IMR-90 (cell line): ENCODE measurements around the gene DCAF6. TPM values are rescaled to one million over a fixed set of nuclear protein-coding genes. Genes with fewer than 3 reads are reported as not detected.

Experiments
- ATAC-seq: fragments of 200-7000 bp; cut with Tn5 transposase; 2 replicates; pipeline ENCODE4 v1.9.1; 2020; ENCODE audit warnings: low read depth, mild to moderate bottlenecking, moderate library complexity
- BruUV-seq: library from RNA; stranded (reverse); fragments of 400-500 nt; replicated peaks from 2 replicates; lab custom pipeline; 2021; lab: Mats Ljungman, UMichigan
- CTCF ChIA-PET: fragments of 300-600 bp; formaldehyde crosslinking; extraction: SDS; loops from one replicate; lab custom pipeline; 2021; ENCODE audit warnings: antibody characterized with exemption; lab: Yijun Ruan, JAX
- POLR2A ChIA-PET: fragments of 300-600 bp; sonication (Branson Sonifier 250); formaldehyde crosslinking; loops from one replicate; lab custom pipeline; 2022; ENCODE audit warnings: antibody characterized with exemption; ENCODE audit not compliant: unreplicated experiment; lab: Charles Lee
- DNase-seq: peaks from one replicate; pipeline ENCODE4 v3.0.0; 2013
- H2AFZ ChIP-seq: replicated peaks from 2 replicates; pipeline ENCODE3; 2013; ENCODE audit warnings: low read length, mild to moderate bottlenecking; ENCODE audit not compliant: poor library complexity
- H2AK5ac ChIP-seq: 2 replicates; pipeline ENCODE4 v1.6.1; 2013; ENCODE audit warnings: low read depth, low read length, inconsistent platforms
- H2AK9ac ChIP-seq: replicated peaks from 2 replicates; pipeline ENCODE3; 2013; ENCODE audit warnings: mild to moderate bottlenecking, low read depth, low read length, moderate library complexity; ENCODE audit not compliant: poor library complexity
- H2BK120ac ChIP-seq: 2 replicates; pipeline ENCODE4 v1.6.1; 2013; ENCODE audit warnings: low read depth, low read length, inconsistent platforms
- H2BK15ac ChIP-seq: 3 replicates; pipeline ENCODE4 v1.6.1; 2013; ENCODE audit warnings: low read depth, low read length, inconsistent platforms
- H2BK20ac ChIP-seq: 2 replicates; pipeline ENCODE4 v1.6.1; 2013; ENCODE audit warnings: low read depth, mild to moderate bottlenecking, inconsistent platforms, low read length, moderate library complexity
- H2BK5ac ChIP-seq: 2 replicates; pipeline ENCODE4 v1.6.1; 2013; ENCODE audit warnings: mild to moderate bottlenecking, low read depth, low read length, inconsistent platforms; ENCODE audit not compliant: poor library complexity, severe bottlenecking
- H3K14ac ChIP-seq: replicated peaks from 2 replicates; pipeline ENCODE4 v1.6.1; 2013; ENCODE audit warnings: low read depth, low read length, inconsistent platforms
- H3K18ac ChIP-seq: 2 replicates; pipeline ENCODE4 v1.6.1; 2013; ENCODE audit warnings: low read depth, low read length, control low read depth
- H3K23ac ChIP-seq: 2 replicates; pipeline ENCODE4 v1.6.1; 2013; ENCODE audit warnings: low read depth, low read length, inconsistent platforms
- H3K27ac ChIP-seq: 2 replicates; pipeline ENCODE4 v1.5.1; 2013; ENCODE audit warnings: mild to moderate bottlenecking, control low read depth, low read length; ENCODE audit not compliant: insufficient read depth
- H3K27me3 ChIP-seq: 2 replicates; pipeline ENCODE4 v1.6.1; 2013; ENCODE audit warnings: low read length; ENCODE audit not compliant: control insufficient read depth, insufficient read depth
- H3K36me3 ChIP-seq: 2 replicates; pipeline ENCODE4 v1.6.1; 2013; ENCODE audit warnings: low read length, mixed read lengths; ENCODE audit not compliant: control insufficient read depth, insufficient read depth
- H3K4ac ChIP-seq: 2 replicates; pipeline ENCODE4 v1.6.1; 2013; ENCODE audit warnings: low read depth, low read length, inconsistent platforms
- H3K4me1 ChIP-seq: 2 replicates; pipeline ENCODE4 v1.6.1; 2013; ENCODE audit warnings: low read length, mixed read lengths; ENCODE audit not compliant: control insufficient read depth, insufficient read depth
- H3K4me2 ChIP-seq: 2 replicates; pipeline ENCODE4 v1.6.1; 2013; ENCODE audit warnings: low read depth, mild to moderate bottlenecking, control low read depth, low read length, moderate library complexity
- H3K4me3 ChIP-seq: 2 replicates; pipeline ENCODE4 v1.5.1; 2013; ENCODE audit warnings: low read depth, mild to moderate bottlenecking, control low read depth, low read length, moderate library complexity; ENCODE audit not compliant: insufficient read depth
- H3K56ac ChIP-seq: 2 replicates; pipeline ENCODE4 v1.6.1; 2013; ENCODE audit warnings: low read length, inconsistent platforms; ENCODE audit not compliant: insufficient read depth; ENCODE audit errors: extremely low read depth
- H3K79me1 ChIP-seq, 2 experiments: 2 replicates each; pipeline ENCODE4 v1.6.1; 2013; ENCODE audit warnings: low read length in 2 of 2, inconsistent platforms in 1 of 2, low read depth in 1 of 2
- H3K9ac ChIP-seq: 2 replicates; pipeline ENCODE4 v1.6.1; 2013; ENCODE audit warnings: low read depth, low read length, control low read depth
- H3K9me1 ChIP-seq: 2 replicates; pipeline ENCODE4 v1.6.1; 2013; ENCODE audit warnings: low read length, inconsistent platforms; ENCODE audit not compliant: insufficient read depth
- H3K9me3 ChIP-seq: 2 replicates; pipeline ENCODE4 v1.6.1; 2013; ENCODE audit warnings: low read length; ENCODE audit not compliant: control insufficient read depth, insufficient read depth
- H4K20me1 ChIP-seq: 2 replicates; pipeline ENCODE4 v1.6.1; 2013; ENCODE audit warnings: low read length, inconsistent platforms; ENCODE audit not compliant: insufficient read depth
- H4K5ac ChIP-seq: 2 replicates; pipeline ENCODE4 v1.6.1; 2013; ENCODE audit warnings: mild to moderate bottlenecking, low read depth, low read length, control low read depth
- H4K8ac ChIP-seq, 2 experiments: 2 replicates each; pipeline ENCODE4 v1.6.1; 2013; ENCODE audit warnings: low read depth in 2 of 2, low read length in 2 of 2, control low read depth in 1 of 2, inconsistent platforms in 1 of 2
- H4K91ac ChIP-seq: 2 replicates; pipeline ENCODE4 v1.6.1; 2013; ENCODE audit warnings: low read depth, low read length, inconsistent platforms; ENCODE audit not compliant: insufficient read depth
- BHLHE40 ChIP-seq: fragments of 150-350 bp; IDR thresholded peaks from 2 replicates; pipeline ENCODE4 v1.6.1; 2016; ENCODE audit warnings: mild to moderate bottlenecking, low read depth, low read length
- CEBPB ChIP-seq: IDR thresholded peaks from 2 replicates; pipeline ENCODE4 v1.6.1; 2012; ENCODE audit warnings: low read depth, low read length, improper control_type of control experiment
- CHD1 ChIP-seq: IDR thresholded peaks from 2 replicates; pipeline ENCODE4 v1.6.1; 2012; ENCODE audit warnings: low read depth, low read length, improper control_type of control experiment
- CTCF ChIP-seq: conservative IDR thresholded peaks from 2 replicates; pipeline ENCODE4 v1.5.1; 2012; ENCODE audit warnings: mild to moderate bottlenecking, low read depth, low read length, improper control_type of control experiment
- FOS ChIP-seq: fragments of 150-350 bp; IDR thresholded peaks from 2 replicates; pipeline ENCODE4 v1.6.1; 2016; ENCODE audit warnings: low read depth, low read length
- MAZ ChIP-seq: IDR thresholded peaks from 2 replicates; pipeline ENCODE4 v1.6.1; 2012; ENCODE audit warnings: low read depth, mild to moderate bottlenecking, low read length, improper control_type of control experiment, moderate library complexity, borderline replicate concordance
- MXI1 ChIP-seq: IDR thresholded peaks from 2 replicates; pipeline ENCODE4 v1.6.1; 2012; ENCODE audit warnings: low read depth, mild to moderate bottlenecking, low read length, moderate library complexity, borderline replicate concordance
- NFE2L2 ChIP-seq: fragments of 150-350 bp; IDR thresholded peaks from 2 replicates; pipeline ENCODE4 v1.6.1; 2016; ENCODE audit warnings: low read depth, mild to moderate bottlenecking, low read length
- POLR2A ChIP-seq: IDR thresholded peaks from 2 replicates; pipeline ENCODE4 v1.6.1; 2012; ENCODE audit warnings: mild to moderate bottlenecking, low read depth, low read length
- RAD21 ChIP-seq: IDR thresholded peaks from 2 replicates; pipeline ENCODE4 v1.6.1; 2012; ENCODE audit warnings: low read length, improper control_type of control experiment
- RCOR1 ChIP-seq: IDR thresholded peaks from 2 replicates; pipeline ENCODE4 v1.6.1; 2012; ENCODE audit warnings: mild to moderate bottlenecking, low read length, improper control_type of control experiment; ENCODE audit not compliant: insufficient replicate concordance
- RFX5 ChIP-seq: IDR thresholded peaks from 2 replicates; pipeline ENCODE4 v1.8.0; 2012; ENCODE audit warnings: low read depth, mild to moderate bottlenecking, low read length, moderate library complexity
- SMC3 ChIP-seq: fragments of 150-350 bp; IDR thresholded peaks from 2 replicates; pipeline ENCODE4 v1.6.1; 2016; ENCODE audit warnings: low read depth, mild to moderate bottlenecking, antibody characterized with exemption, low read length, moderate library complexity
- USF2 ChIP-seq: fragments of 150-350 bp; IDR thresholded peaks from 2 replicates; pipeline ENCODE4 v1.6.1; 2017; ENCODE audit warnings: mild to moderate bottlenecking, antibody characterized with exemption, low read length, low read depth
- WGBS, 2 experiments: methylation state at CpG; one replicate each; pipeline versions ENCODE4 v1.1.5 to v1.1.7; 2013; ENCODE audit warnings: missing lambda C conversion rate in 2 of 2; ENCODE audit not compliant: insufficient read length in 1 of 2; ENCODE audit errors: extremely low coverage in 2 of 2; 5-methylcytosine and 5-hydroxymethylcytosine counted together
- dilution Hi-C: fragments of 300-500 bp; cut with HindIII; formaldehyde crosslinking; loops from one replicate; pipeline ENCODE4 v1.14.3; 2018; ENCODE audit warnings: low sequenced_read_pairs; ENCODE audit not compliant: unreplicated experiment
- in situ Hi-C: fragments of 300-500 bp; cut with MboI; formaldehyde crosslinking; loops from 3 replicates; pipeline ENCODE4 v1.14.3; 2019; ENCODE audit warnings: low sequenced_read_pairs, inconsistent platforms, mixed read lengths
- intact Hi-C: fragments of 100-400 bp; cut with micrococcal nuclease; formaldehyde crosslinking; loops from 2 replicates; pipeline ENCODE4 v1.10.0; 2022
- polyA plus RNA-seq, 3 experiments: library from polyadenylated mRNA; depleted of rRNA; stranded (reverse); fragments of >200 nt; gene quantifications; 2 replicates each; pipeline ENCODE4 v1.2.3, GENCODE V29; 2012; ENCODE audit warnings: low replicate concordance in 1 of 3
- total RNA-seq: library from RNA; depleted of rRNA; stranded (reverse); fragments of >200 nt; gene quantifications from 2 replicates; pipeline ENCODE4 v1.2.3, GENCODE V29; 2012

DCAF6 gene
- total and polyA plus RNA-seq, 2 of the 4 experiments (the other 2 are of a cell fraction), result 60.4 to 88.7 TPM

GRCh38 chr1:168093616-168094015, 157.1 kb downstream of the DCAF6 start:
- H3K23ac ChIP-seq, result no peak overlapping the region
- WGBS, 2 experiments, result no CpG with 5 or more reads among the region's 4 CpGs
- H3K14ac ChIP-seq, result no peak overlapping the region
- no peaks in the 10 kb centered on the region for H3K9me3 ChIP-seq
- TF ChIP-seq CTCF (no peak), POLR2A (no peak), BHLHE40 (no peak), SMC3 (no peak), CHD1 (no peak), RAD21 (no peak), FOS (no peak), MXI1 (no peak), CEBPB (no peak), RCOR1 (no peak), MAZ (no peak), NFE2L2 (no peak), USF2 (no peak), RFX5 (no peak)
- no peak overlapping the region for H4K8ac ChIP-seq
- H4K20me1 ChIP-seq, result no peaks in the 10 kb centered on the region
- H3K36me3 ChIP-seq, result peaks cover 25% of the 10 kb centered on the region
- CTCF ChIA-PET, result interaction anchor here (1.0 to 1.6 kb wide), 4 partner anchors 11 to 52 kb away, joined by 3 to 7 read pairs (median 3); no protein-coding TSS in a partner anchor
- no TSS peak for BruUV-seq
- no peaks in the 10 kb centered on the region; a peak in 1 of 4 replicates for H3K79me1 ChIP-seq
- peaks cover 8% of the 10 kb centered on the region for H3K4me1 ChIP-seq
- ATAC-seq, result no peak
- no peak overlapping the region for H3K18ac ChIP-seq
- no peak overlapping the region for H3K4me2 ChIP-seq
- H3K9me1 ChIP-seq, result peaks cover 8% of the 10 kb centered on the region
- intact Hi-C loops, result no loop called here
- H2BK120ac ChIP-seq, result no peak overlapping the region
- no peak overlapping the region for H2BK20ac ChIP-seq
- H4K91ac ChIP-seq, result no peak overlapping the region
- H3K4me3 ChIP-seq, result no peak overlapping the region
- dilution Hi-C loops, result no loop called here
- no peak overlapping the region for H3K56ac ChIP-seq
- no peak overlapping the region for H2BK5ac ChIP-seq
- no peak overlapping the region for H2AK9ac ChIP-seq
- no peak for DNase-seq
- H3K4ac ChIP-seq, result no peak overlapping the region
- no peak overlapping the region for H3K9ac ChIP-seq
- H2BK15ac ChIP-seq, result no peak overlapping the region
- H4K5ac ChIP-seq, result no peak overlapping the region
- H3K27ac ChIP-seq, result no peak overlapping the region
- POLR2A ChIA-PET, result no interaction called here
- no peak overlapping the region for H2AFZ ChIP-seq
- in situ Hi-C loops, result no loop called here
- H2AK5ac ChIP-seq, result no peak overlapping the region
- H3K27me3 ChIP-seq, result no peaks in the 10 kb centered on the region
